HepG2 (cell line): ENCODE results near the gene RCOR1. TPM values are rescaled to one million over a fixed set of nuclear protein-coding genes. Genes with fewer than 3 reads are reported as not detected.

ENCODE experiments used
- AGO1 ChIP-seq: fragments of 200-400 bp; formaldehyde crosslinking; IDR thresholded peaks from 2 replicates; pipeline ENCODE4 v1.6.1; 2017; ENCODE audit warnings: mild to moderate bottlenecking, low read depth, low read length, moderate library complexity; ENCODE audit not compliant: poor library complexity, severe bottlenecking
- DNMT1 ChIP-seq: sonication (generic); formaldehyde crosslinking; IDR thresholded peaks from 2 replicates; pipeline ENCODE4 v1.5.1; 2020; ENCODE audit warnings: mild to moderate bottlenecking, missing genetic modification reagents
- EEA1 ChIP-seq: sonication (generic); formaldehyde crosslinking; IDR thresholded peaks from 2 replicates; pipeline ENCODE4 v1.5.1; 2020; ENCODE audit warnings: mild to moderate bottlenecking, missing genetic modification reagents, borderline replicate concordance
- HMGXB3 ChIP-seq: sonication (generic); formaldehyde crosslinking; IDR thresholded peaks from 2 replicates; pipeline ENCODE4 v1.4.0; 2020; ENCODE audit warnings: missing genetic modification reagents, borderline replicate concordance
- NFATC3 ChIP-seq: sonication (generic); formaldehyde crosslinking; IDR thresholded peaks from 2 replicates; pipeline ENCODE4 v1.5.1; 2020; ENCODE audit warnings: mild to moderate bottlenecking, missing genetic modification reagents
- SCMH1 ChIP-seq: sonication (generic); formaldehyde crosslinking; IDR thresholded peaks from 2 replicates; pipeline ENCODE4 v1.9.0; 2021; ENCODE audit warnings: missing genetic modification reagents, mild to moderate bottlenecking, borderline replicate concordance
- SNAPC4 ChIP-seq: sonication (generic); formaldehyde crosslinking; IDR thresholded peaks from 2 replicates; pipeline ENCODE4 v1.4.0; 2020; ENCODE audit warnings: mild to moderate bottlenecking, missing genetic modification reagents
- ZBTB21 ChIP-seq: sonication (generic); formaldehyde crosslinking; IDR thresholded peaks from 2 replicates; pipeline ENCODE4 v1.4.0; 2020; ENCODE audit warnings: missing genetic modification reagents
- ZBTB38 ChIP-seq: sonication (generic); formaldehyde crosslinking; IDR thresholded peaks from 2 replicates; pipeline ENCODE4 v1.5.1; 2020; ENCODE audit warnings: mild to moderate bottlenecking, missing genetic modification reagents
- ZBTB42 ChIP-seq: sonication (generic); formaldehyde crosslinking; IDR thresholded peaks from 2 replicates; pipeline ENCODE4 v1.5.0; 2020; ENCODE audit warnings: mild to moderate bottlenecking, missing genetic modification reagents
- ZBTB7B ChIP-seq: sonication (generic); formaldehyde crosslinking; IDR thresholded peaks from 2 replicates; pipeline ENCODE4 v1.4.0; 2020; ENCODE audit warnings: missing genetic modification reagents
- ZMYM4 ChIP-seq: sonication (generic); formaldehyde crosslinking; IDR thresholded peaks from 2 replicates; pipeline ENCODE4 v1.8.1; 2023; ENCODE audit warnings: mild to moderate bottlenecking, missing genetic modification reagents
- ZNF329 ChIP-seq: sonication (generic); formaldehyde crosslinking; IDR thresholded peaks from 2 replicates; pipeline ENCODE4 v1.9.0; 2021; ENCODE audit warnings: low read depth, mild to moderate bottlenecking, missing genetic modification reagents
- ZNF530 ChIP-seq: sonication (generic); formaldehyde crosslinking; IDR thresholded peaks from 2 replicates; pipeline ENCODE4 v1.5.0; 2020; ENCODE audit warnings: low read depth, mild to moderate bottlenecking, missing genetic modification reagents
- polyA plus RNA-seq, 8 experiments: library from polyadenylated mRNA; depleted of rRNA in 3 of 8; stranded (reverse) in 7 of 8; unstranded in 1 of 8; fragments of >200 nt; fragmentation: Illumina TruSeq in 4 of 8; extraction: Trizol in 4 of 8; gene quantifications; 2 replicates each; pipeline versions ENCODE4 v1.2.1 to v1.2.3, GENCODE V29; 2011 to 2016; ENCODE audit warnings: low read depth in 4 of 8, missing spikeins in 1 of 8, mixed read lengths in 1 of 8; ENCODE audit not compliant: insufficient read depth in 1 of 8
- total RNA-seq, 5 experiments: library from RNA; depleted of rRNA; stranded (reverse); fragments of >200 nt; fragmentation: Illumina TruSeq; extraction: Trizol; gene quantifications; 2 replicates each; pipeline ENCODE4 v1.2.3, GENCODE V29; 2016; ENCODE audit warnings: low read depth in 1 of 5
- TF ChIP-seq, protein P1 (sequence below): sonication (generic); formaldehyde crosslinking; IDR thresholded peaks from 2 replicates; pipeline ENCODE4 v1.5.0; 2020; ENCODE audit warnings: mild to moderate bottlenecking, missing genetic modification reagents

The RCOR1 gene
- total and polyA plus RNA-seq, 2 of the 13 experiments (the other 11 are each of a cell fraction or from before 2014, with no cell fraction given) = 10.2 to 11.1 TPM

GRCh38 chr14:102584871-102585869 is 7.3 kb upstream of the RCOR1 start (continued):
- no peak for TF ChIP-seq SNAPC4 (CRISPR knock-in tag)
- peak; percentile 35 for TF ChIP-seq AGO1
- peak; percentile 30; the same call in 1 of the 2 replicates for TF ChIP-seq ZBTB7B (CRISPR knock-in tag)
- TF ChIP-seq ZMYM4 (CRISPR knock-in tag) = peak; percentile 42; the same call in 1 of the 2 replicates
- TF ChIP-seq ZBTB42 (CRISPR knock-in tag) = no peak
- no peak for TF ChIP-seq ZBTB21 (CRISPR knock-in tag)
- no peak for TF ChIP-seq ZNF530 (CRISPR knock-in tag)
- TF ChIP-seq EEA1 (CRISPR knock-in tag) = no peak
- TF ChIP-seq ZNF329 = no peak
- TF ChIP-seq, protein P1, sequence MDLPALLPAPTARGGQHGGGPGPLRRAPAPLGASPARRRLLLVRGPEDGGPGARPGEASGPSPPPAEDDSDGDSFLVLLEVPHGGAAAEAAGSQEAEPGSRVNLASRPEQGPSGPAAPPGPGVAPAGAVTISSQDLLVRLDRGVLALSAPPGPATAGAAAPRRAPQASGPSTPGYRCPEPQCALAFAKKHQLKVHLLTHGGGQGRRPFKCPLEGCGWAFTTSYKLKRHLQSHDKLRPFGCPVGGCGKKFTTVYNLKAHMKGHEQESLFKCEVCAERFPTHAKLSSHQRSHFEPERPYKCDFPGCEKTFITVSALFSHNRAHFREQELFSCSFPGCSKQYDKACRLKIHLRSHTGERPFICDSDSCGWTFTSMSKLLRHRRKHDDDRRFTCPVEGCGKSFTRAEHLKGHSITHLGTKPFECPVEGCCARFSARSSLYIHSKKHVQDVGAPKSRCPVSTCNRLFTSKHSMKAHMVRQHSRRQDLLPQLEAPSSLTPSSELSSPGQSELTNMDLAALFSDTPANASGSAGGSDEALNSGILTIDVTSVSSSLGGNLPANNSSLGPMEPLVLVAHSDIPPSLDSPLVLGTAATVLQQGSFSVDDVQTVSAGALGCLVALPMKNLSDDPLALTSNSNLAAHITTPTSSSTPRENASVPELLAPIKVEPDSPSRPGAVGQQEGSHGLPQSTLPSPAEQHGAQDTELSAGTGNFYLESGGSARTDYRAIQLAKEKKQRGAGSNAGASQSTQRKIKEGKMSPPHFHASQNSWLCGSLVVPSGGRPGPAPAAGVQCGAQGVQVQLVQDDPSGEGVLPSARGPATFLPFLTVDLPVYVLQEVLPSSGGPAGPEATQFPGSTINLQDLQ (CRISPR knock-in tag) = no peak
- no peak for TF ChIP-seq NFATC3 (CRISPR knock-in tag)
- no peak for TF ChIP-seq DNMT1
- TF ChIP-seq HMGXB3 (CRISPR knock-in tag) = no peak
- TF ChIP-seq ZBTB38 = 0 out of 2 replicates have a peak, but pooled peaks have one; percentile 47
- TF ChIP-seq SCMH1 = no peak
